AG04450 (cell line): Measurements from ENCODE around the gene SYNPR. TPM values are rescaled to one million over a fixed set of nuclear protein-coding genes. Genes with fewer than 3 reads are reported as not detected.

Source experiments
- CTCF ChIA-PET: fragments of 300-600, 350-600 bp; formaldehyde crosslinking; extraction: SDS; loops from one replicate; lab custom pipeline; 2022; ENCODE audit warnings: antibody characterized with exemption, inconsistent platforms; lab: Charles Lee
- POLR2A ChIA-PET: fragments of 350-600 bp; formaldehyde crosslinking; extraction: SDS; loops from one replicate; lab custom pipeline; 2021; ENCODE audit warnings: antibody characterized with exemption, inconsistent platforms; lab: Yijun Ruan, JAX
- DNase-seq: peaks from one replicate; pipeline ENCODE4 v3.0.0-alpha.2; 2011; ENCODE audit warnings: low read depth, low spot score
- H3K27ac ChIP-seq: one replicate; pipeline ENCODE4 v1.5.1; 2012; ENCODE audit warnings: low read depth, low read length, control low read depth
- H3K27me3 ChIP-seq: one replicate; pipeline ENCODE4 v1.6.0; 2012; ENCODE audit warnings: low read length; ENCODE audit not compliant: control insufficient read depth, insufficient read depth
- H3K4me3 ChIP-seq: 2 replicates; pipeline ENCODE4 v1.5.1; 2011; ENCODE audit warnings: mild to moderate bottlenecking, low read depth, low read length, control low read depth
- H3K9me3 ChIP-seq: 2 replicates; pipeline ENCODE4 v1.5.1; 2012; ENCODE audit warnings: low read length; ENCODE audit not compliant: control insufficient read depth, insufficient read depth
- polyA plus RNA-seq: library from polyadenylated mRNA; depleted of rRNA; stranded (reverse); fragments of >200 nt; gene quantifications from 2 replicates; pipeline ENCODE4 v1.2.3, GENCODE V29; 2011
- TF ChIP-seq, protein P1 (sequence below): IDR thresholded peaks from 2 replicates; pipeline ENCODE4 v1.5.1; 2011; ENCODE audit warnings: low read depth, low read length, control low read depth, inconsistent platforms

Gene SYNPR
- polyA plus RNA-seq, 1 experiment, result not detected

DNA sequence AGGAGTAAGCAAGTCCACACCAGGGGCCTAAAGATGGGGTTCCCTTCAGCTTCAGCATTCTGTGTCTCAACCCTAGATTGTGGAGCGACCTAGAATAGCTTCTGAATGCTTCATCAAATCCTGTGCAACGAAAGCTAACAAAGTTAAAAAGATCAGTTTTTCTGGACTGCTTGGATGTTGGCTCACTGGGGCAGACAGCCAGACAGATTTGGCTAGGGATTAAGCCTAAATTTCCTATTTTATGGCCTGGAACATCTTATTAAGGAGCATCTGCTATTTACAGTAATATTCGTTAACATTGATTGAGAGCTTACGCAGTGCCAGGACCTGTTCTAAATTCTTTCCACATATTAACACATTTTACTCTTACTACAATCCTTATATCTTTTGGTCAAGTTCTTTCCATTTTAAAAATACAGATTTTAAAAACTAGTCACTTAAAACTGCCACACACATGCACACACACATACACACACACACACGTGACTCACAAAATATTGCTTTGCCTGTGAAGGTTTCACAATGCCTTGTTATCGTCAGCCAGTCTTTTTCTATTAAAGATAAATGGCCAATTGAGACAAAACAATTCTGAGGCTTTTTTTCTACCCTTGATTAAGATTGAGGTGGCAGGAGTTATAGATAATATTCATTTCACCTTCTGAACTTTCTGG, 201.0 kb downstream of the SYNPR start:
- ChIA-PET POLR2A (no interaction called here), CTCF (no interaction called here)
- TF ChIP-seq, protein P1, sequence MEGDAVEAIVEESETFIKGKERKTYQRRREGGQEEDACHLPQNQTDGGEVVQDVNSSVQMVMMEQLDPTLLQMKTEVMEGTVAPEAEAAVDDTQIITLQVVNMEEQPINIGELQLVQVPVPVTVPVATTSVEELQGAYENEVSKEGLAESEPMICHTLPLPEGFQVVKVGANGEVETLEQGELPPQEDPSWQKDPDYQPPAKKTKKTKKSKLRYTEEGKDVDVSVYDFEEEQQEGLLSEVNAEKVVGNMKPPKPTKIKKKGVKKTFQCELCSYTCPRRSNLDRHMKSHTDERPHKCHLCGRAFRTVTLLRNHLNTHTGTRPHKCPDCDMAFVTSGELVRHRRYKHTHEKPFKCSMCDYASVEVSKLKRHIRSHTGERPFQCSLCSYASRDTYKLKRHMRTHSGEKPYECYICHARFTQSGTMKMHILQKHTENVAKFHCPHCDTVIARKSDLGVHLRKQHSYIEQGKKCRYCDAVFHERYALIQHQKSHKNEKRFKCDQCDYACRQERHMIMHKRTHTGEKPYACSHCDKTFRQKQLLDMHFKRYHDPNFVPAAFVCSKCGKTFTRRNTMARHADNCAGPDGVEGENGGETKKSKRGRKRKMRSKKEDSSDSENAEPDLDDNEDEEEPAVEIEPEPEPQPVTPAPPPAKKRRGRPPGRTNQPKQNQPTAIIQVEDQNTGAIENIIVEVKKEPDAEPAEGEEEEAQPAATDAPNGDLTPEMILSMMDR, result no peak
- H3K27me3 ChIP-seq, result no peaks in the 10 kb centered on the region
- no peak for DNase-seq
- H3K27ac ChIP-seq, result no peak overlapping the region
- no peaks in the 10 kb centered on the region for H3K9me3 ChIP-seq
- no peak overlapping the region for H3K4me3 ChIP-seq

DNA sequence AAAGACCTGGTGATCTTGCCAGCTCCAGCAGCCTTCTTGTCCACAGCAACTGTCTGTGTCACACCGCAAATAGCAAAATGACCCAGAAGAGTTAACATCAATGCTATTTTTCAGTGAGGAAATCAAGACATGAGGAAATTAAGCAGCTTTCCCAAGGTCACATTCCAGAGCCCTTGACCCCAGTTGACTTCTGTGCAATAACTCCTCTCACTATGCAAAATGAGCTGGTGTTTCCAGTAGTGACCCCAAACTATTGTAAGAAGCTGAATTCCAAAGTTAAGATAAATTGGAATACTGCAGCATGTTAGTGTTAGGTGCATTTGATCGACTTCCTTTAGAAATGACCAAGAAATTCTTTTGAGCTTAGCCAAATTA, 201.5 kb downstream of the SYNPR start:
- no peak overlapping the region for H3K27ac ChIP-seq
- H3K27me3 ChIP-seq, result no peaks in the 10 kb centered on the region
- no peak for DNase-seq
- TF ChIP-seq, protein P1, result no peak
- H3K9me3 ChIP-seq, result no peaks in the 10 kb centered on the region
- POLR2A ChIA-PET, result no interaction called here
- CTCF ChIA-PET, result no interaction called here
- H3K4me3 ChIP-seq, result no peak overlapping the region

DNA sequence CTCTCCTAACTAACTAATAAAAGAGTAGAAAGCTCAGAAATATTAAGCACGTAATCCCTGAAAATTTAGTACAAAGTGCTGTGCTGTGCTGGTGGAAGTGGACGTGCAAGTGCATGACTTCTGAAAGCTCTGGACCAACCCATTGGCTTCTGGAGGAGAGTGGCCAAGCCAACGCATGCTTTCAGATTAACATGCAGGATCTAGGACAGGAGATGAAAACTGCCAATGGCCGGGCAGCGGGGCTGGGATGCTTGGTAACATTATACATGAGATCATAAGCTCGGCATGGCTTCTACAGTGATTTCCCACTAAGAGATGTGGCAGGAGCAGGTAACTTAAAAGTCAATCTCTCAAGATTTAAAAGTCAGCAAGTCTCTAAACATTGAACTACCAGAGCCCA, 203.5 kb downstream of the SYNPR start:
- no peaks in the 10 kb centered on the region for H3K9me3 ChIP-seq
- H3K27me3 ChIP-seq, result no peaks in the 10 kb centered on the region
- DNase-seq, result no peak
- no peak overlapping the region for H3K27ac ChIP-seq
- TF ChIP-seq, protein P1, result no peak
- POLR2A ChIA-PET, result no interaction called here
- CTCF ChIA-PET, result no interaction called here
- no peak overlapping the region for H3K4me3 ChIP-seq

DNA sequence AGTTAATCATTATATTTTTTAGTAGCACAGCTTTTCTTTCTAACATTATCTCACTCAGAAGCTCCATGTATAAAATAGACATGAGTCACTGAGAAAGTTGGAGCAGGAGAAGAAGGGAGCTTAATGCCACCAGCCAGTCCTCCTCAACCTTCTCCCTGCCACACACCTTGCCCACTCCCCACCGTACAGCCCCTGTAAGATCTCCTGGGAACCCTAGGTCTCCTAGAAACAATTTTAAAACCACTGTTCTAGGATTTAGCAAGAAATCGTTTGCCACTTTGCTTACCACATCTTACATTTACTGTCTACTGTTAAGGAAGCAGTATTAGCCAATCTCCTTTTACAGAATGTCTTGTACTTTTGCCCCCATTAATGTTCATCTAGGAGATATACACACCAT, 204.2 kb downstream of the SYNPR start:
- CTCF ChIA-PET, result no interaction called here

DNA sequence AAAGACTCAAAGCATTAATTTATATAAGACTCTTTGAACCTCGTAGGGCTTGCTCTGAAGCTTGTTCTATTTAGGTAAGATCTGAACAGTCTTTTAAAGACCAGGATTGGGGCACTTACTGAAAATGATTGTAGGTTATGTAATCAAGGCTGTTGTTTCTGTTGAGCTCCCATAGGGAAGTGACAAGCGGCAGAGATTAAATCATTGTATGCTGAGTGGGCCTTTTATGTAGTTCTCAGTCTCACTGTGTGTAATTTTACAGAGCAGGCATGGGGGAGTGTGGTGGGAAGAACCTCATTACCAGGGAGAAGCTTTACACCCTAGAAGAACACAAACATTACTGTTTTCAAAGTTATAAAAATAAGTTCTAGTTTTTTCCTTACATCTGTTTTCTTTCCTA, 214.4 kb downstream of the SYNPR start:
- ChIA-PET CTCF (no interaction called here), POLR2A (no interaction called here)
- H3K27ac ChIP-seq, result no peak overlapping the region
- H3K9me3 ChIP-seq, result no peaks in the 10 kb centered on the region
- TF ChIP-seq, protein P1, result no peak
- no peak for DNase-seq
- H3K4me3 ChIP-seq, result no peak overlapping the region
- H3K27me3 ChIP-seq, result no peaks in the 10 kb centered on the region

More for the DNA sequence above, 204.2 kb downstream of the SYNPR start:
- DNase-seq, result no peak
- Histone ChIP-seq H3K4me3 (no peak overlapping the region), H3K9me3 (no peaks in the 10 kb centered on the region), H3K27me3 (no peaks in the 10 kb centered on the region), H3K27ac (no peak overlapping the region)
- POLR2A ChIA-PET, result no interaction called here
- TF ChIP-seq, protein P1, result no peak
